Measurements from ENCODE around the gene SFMBT2.

Gene SFMBT2

DNA sequence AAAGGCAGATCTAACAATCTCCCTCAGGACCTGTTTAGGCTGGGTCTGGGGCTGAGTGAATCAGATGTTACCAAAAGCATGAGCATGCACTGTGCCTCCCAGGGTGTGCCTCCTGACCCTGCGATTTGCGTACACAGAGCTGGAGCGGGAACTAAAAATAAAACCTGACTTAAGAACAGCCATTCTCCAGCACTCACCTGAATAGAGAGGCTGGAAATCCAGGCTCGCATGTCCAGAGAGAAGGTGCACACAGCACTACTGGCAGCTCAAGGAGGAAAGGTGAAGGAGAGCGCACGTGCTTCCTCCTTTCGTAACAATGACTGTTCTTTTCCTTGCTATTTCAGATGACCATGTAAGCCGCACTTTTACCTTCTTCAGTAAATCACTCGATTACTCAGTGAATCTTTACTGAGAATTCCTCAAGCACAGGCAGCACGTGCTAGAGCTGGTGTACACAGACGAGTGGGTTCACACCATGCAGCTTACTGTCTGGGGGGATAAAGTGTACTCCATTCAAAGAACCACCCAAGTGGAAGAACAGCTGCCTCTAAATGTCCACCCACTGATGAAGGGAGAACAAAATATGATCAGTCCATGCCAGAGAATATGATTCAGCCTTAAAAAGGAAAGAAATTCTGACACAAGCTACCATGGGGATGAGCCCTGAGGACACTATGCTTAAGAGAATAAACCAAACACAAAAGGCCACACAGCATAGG, 45.6 kb downstream of the SFMBT2 start:
- DNase-seq (ENCODE audit: low read depth in 1 of 2, low spot score in 1 of 2), result no peak

DNA sequence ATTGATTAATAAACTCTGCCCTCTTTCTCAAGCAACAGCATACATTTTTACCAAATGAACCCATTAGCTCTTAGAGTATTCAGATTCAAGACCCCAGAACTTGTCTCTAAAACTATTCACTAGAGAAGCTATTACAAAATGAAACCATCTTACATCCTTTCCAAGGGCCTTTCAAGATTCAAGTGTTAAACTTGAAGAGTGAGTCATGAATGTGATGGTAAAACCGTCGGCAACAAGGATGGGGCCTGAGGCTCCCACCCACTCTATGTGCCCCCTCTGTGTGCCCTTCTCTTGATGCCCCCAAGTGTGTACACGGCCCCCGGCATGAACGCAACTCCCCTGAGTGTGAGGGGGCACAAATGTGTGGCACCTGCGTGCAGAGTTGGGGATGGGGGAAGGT, 46.4 kb downstream of the SFMBT2 start:
- no peak for DNase-seq (ENCODE audit: low read depth in 1 of 2, low spot score in 1 of 2)

DNA sequence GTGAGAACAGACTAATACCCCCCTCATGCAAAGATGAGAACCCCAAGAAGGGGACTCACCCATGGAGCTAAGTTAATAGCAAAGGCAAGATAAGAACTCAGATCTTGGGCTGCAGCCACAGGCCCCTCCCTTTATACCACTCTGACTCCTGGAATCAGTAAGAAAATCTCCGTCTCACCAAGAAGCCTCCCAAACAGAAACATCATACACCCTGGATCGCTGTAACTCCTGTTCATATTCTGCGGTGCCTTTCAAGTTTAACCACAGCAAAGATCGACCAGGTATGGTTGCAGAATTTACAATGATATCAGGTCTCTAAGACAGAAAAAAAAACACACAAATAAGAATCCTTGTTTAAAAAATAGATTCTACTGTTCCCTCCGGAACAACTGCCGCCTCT, 47.1 kb downstream of the SFMBT2 start:
- DNase-seq (ENCODE audit: low read depth in 1 of 2, low spot score in 1 of 2), result no peak

DNA sequence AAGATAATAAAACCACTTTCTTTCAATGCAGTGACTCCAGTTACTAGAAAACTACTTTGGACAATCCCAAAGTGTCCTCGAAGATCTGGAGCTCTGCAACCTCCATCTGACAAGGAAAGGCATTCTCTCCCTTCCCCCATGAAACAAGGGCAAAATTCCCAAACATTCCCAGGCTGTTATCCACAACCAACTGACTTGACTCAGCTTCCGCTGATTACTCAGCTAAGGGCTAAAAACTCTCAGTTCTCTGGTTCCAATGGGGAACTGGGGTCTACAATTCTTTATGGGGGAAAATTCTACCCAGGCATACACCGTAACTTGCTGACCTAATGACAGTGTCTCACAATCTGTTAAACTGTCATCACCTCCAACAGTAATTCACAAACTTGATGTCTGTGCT, 48.4 kb downstream of the SFMBT2 start:
- DNase-seq (ENCODE audit: low read depth in 1 of 2, low spot score in 1 of 2), result no peak

DNA sequence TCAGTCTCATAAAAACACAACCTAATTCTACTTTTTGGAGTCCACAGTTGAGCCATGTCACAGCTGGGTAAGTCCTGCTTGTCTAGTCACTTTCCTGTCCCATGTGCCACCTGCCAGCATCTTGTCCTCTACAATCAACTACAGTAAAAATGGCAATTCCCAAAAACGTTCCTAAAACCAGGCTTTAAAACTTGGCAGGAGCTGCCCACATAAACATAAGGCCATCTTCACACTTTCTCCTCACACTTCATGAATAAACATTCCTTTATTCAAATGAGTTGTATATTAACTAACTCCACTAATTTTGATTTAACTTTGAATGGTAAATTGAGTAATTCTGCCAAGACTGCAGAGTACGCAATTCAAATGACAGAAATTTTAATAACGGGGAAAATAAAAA, 49.5 kb downstream of the SFMBT2 start:
- no peak for DNase-seq (ENCODE audit: low read depth in 1 of 2, low spot score in 1 of 2)

DNA sequence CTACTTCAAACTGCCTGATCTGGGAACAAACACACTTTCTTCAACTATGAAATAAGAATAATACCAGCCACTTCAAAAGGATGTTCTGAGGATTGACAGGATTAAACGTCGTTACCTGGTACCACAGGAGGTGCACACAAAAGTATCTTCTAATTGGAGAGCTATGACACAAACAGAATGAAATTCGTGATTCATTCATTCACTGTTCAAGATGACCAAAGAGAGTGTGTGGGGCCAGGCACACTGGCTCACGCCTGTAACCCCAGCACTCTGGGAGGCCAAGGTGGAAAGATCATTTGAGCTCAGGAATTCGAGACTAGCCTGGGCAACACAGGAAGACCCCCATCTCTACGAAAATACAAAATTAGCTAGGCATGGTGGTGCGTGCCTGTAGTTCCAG, 50.9 kb downstream of the SFMBT2 start:
- no peak for DNase-seq (ENCODE audit: low read depth in 1 of 2, low spot score in 1 of 2)

DNA sequence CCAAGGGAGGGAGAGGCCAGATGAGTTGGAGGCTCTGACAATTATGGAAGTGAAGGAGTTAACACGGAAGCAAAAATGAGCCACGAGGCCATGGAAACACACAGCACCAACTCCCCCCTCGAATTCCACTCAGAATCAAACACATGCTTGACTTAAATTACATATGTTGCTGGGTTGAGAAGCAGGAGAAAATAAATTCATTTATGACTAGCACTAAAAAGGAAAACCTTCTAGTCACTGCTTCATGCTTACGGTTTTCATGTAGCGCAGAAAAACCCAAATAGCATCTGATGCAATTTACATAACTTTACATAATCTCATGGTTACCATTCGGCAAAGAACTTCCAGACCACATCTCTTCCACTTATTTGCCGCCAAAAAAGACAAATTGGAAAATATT, 51.5 kb downstream of the SFMBT2 start:
- no peak for DNase-seq (ENCODE audit: low read depth in 1 of 2, low spot score in 1 of 2)

DNA sequence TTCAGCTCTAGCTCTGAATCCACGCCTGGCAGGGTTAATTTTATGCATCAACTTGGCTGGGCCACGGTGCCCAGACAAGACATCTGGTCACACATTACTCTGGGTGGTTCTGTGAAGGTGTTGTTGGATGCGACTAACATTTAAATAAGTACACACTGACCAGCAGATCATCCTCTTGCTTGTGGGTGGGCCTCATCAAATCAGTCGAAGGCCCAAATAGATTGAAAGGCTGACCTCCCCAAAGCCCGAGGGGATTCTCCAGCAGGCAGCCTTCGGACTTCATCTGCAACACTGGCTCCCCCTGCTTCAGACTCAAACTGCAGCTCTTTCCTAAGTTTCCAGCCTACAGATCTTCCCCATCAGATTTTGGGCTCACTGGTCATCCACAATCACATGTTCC, 53.6 kb downstream of the SFMBT2 start:
- no peak for DNase-seq (ENCODE audit: low read depth in 1 of 2, low spot score in 1 of 2)

DNA sequence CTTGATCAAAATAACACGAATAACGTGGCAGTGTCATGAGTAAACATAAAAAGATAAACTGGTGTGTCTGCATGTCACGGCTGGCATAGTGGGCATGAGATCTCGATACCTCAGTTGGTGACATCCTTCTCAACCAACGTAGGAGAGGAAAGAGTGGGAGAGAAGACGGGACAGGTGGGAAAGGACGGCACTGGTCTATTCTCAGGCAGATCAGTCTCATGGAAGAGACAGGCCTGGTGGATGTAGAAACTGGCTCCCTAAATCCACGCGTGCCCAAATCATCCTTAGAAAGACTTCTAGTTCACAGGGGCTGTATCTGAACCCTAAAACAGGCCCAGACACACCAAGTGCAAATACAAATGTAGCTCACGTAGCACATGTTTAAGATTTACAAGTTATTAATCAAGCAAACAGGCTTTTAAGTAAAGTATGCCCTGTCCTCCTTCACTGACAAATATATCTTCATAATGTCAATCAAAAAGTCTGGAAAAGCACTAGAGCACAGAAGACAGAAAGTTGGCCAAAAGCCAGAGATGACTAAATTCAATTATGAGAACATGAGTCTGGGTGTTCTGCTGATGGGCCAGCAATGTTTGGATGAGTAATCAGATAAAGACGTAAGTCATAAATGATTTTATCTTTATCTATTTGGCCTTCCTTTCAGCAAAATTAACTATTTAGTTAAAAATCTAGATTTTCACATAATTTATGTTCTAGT, 56.3 kb downstream of the SFMBT2 start:
- no peak for DNase-seq (ENCODE audit: low read depth in 1 of 2, low spot score in 1 of 2)

DNA sequence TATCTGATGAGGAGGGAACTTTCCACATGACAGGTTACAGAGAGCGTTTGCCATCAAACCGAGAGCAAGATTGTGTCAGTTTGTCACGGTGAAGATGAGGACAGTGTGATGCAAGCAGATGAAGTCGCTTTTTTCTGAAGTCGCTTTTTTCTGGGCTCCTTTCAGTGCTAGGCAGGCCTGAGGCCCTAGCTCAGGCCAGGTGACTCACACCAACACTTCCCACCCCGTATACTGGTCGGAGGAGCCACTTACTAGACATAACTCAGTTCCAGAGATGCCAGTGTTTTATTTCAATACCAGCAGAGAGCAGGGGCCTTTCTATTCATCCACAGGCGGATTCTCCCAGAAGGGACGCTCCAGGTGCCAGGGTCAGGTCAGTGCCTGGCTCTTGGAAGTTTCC, 58.9 kb downstream of the SFMBT2 start:
- no peak for DNase-seq (ENCODE audit: low read depth in 1 of 2, low spot score in 1 of 2)

DNA sequence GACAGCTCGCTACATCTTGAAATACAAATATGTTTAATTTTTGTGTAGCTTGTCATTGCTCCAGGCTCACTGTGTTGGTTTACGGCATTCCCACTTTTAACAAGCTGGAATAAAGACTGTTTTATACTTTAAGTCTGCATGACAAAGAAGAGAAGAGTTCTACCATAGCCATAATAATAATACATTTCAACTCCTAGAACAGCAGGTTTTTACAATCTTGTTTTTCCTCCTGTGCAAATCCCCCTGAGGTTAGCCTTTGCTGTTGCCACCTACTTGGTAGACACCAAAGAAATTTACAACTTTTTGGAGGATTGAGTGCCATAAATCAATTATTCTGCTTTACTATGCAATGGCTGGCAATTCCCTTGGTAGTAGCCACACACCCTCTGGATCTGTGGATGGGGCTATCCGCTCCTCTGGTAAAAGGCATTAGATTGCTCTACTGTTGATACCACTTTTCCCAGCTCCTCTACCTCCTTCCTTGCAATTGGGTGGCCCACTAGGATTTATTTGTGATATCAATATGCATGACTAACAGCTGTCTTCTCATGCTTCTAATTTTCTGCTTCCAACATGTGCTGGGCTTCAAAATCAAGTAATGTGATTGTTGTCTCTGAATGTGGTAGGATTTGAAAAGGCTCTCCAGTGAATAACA, 60.2 kb downstream of the SFMBT2 start:
- no peak for DNase-seq (ENCODE audit: low read depth in 1 of 2, low spot score in 1 of 2)

DNA sequence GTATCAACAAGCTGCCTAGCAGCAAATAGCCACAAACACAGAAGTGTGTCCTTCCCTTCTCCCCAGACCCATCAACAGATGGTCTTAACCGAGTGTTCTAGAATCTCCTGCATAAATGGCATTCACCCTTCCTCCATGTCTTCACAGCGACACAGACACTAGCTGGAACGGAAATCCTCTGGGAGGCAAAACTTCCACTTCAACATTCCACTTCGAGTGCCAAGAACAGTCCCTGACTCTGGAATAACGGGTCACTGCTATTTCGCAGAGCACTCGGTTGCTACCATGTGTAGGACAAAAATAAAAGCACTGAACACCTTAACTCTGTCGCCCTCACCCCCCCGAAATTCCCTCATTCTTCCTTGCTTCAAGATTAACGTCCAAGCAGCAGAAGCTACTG, 65.1 kb downstream of the SFMBT2 start:
- DNase-seq (ENCODE audit: low read depth in 1 of 2, low spot score in 1 of 2), result no peak

DNA sequence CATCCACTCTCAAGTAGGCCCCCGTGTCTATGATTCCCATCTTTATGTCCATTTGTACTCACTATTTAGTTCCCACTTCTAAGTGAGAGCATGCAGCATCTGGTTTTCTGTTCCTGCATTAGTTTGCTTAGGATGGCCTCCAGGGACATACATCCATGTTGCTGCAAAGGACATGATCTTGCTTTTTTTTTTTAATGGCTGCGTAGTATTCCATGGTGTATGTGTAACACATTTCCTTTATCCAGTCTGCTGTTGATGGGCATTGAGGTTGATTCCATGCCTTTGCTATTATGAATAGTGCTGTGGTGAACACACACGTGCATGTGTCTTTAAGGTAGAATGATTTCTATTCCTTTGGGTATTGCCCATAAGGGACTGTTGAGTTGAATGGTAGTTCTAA, 67.8 kb downstream of the SFMBT2 start:
- no peak for DNase-seq (ENCODE audit: low read depth in 1 of 2, low spot score in 1 of 2)

DNA sequence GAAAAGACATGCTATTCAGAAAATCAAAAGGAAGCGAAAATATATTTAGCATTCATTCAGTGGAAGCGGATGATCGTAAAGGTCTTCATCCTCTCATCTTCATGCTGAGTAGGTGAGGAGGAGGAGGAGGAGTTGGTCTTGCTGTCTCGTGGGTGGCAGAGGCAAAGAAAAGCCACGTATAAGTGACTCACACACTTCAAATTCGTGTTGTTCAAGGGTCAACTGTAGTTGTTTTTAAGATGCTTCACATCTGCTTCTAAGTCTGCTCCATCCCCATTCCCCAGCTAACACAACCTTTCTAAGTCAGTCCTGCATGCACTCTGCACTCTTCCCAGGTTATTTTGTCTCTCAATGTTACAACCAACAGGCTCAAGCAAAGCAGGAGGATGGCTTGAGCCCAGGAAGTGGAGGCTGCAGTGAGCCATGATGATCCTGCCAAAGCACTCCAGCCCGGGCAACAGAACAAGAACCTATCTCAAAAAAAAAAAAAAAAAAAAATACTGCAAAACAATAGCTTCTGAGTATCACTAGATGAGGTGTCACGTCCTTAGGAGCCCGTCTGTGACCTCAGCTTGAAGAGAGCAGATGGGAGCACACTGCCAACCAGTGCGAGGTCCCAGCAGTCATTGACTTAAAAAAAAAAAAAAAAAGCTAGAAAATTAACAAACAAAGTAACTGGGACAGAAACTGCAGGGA, 70.5 kb downstream of the SFMBT2 start:
- DNase-seq (ENCODE audit: low read depth in 1 of 2, low spot score in 1 of 2), result no peak

DNA sequence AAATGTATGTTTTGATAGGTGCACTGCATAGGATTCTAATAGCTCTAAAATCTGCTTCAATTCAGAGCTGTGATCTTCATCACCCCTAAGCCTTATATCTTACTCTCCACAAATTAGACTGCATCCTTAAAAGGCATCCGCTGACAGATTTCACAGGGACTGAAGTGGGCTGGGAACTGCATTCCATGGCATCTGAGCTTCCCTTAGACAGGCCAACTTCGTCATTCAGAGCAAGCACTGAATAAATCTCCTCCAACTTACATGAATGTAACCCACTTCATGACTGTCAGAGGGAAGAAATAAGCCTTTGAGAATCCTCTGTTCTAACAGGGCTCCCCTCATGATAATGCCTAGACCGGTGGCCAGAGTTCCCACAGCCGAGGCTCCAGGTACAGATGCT, 71.3 kb downstream of the SFMBT2 start:
- DNase-seq (ENCODE audit: low read depth in 1 of 2, low spot score in 1 of 2), result no peak

DNA sequence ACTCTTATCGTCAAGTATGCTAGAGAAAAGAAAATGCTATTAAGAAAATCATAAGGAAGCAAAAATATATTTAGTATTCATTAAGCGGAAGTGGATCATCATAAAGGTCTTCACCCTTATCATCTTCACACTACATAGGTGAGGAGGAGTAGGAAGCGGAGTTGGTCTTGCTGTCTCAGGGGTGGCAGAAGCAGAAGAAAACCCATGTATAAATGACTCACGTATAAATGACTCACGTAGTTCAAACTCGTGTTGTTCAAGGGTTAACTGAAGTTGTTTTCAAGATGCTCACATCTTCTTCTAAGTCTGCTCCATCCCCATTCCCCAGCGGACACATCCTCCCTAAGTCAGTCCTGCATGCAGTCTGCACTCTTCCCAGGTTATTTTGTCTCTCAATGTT, 72.4 kb downstream of the SFMBT2 start:
- DNase-seq (ENCODE audit: low read depth in 1 of 2, low spot score in 1 of 2), result no peak

DNA sequence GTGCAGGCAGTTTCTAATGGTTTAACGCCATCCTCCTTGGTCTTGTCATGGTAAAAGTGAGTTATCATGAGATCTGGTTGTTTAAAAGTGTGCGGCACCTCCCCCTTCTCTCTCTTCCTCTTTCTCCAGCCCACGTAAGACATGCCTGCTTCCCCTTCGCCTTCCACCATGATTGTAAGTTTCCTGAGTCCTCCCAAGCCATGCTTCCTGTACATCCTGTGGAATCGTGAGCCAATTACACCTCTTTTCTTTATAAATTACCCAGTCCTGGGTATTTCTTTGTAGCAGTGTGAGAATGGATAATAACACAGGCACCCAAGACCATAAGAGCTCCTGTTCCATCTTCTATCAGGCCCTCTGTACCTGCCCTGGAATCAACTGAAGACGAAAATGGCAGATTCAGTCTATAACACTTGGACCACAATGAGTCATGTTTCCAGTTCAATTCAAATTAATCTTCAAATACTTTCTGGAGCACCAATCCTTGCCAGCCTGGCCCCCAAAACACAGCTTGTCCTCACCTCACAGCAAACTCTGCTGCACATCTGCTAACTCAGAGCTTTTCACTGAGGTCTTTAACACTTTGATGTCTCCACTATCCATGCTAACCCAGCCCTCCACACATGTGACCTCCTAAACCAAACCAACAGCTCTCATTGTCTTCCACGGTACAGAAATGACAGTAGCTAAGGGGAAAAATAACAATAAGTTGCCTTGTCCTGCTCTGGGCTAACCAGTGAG, 73.2 kb downstream of the SFMBT2 start:
- DNase-seq (ENCODE audit: low read depth in 1 of 2, low spot score in 1 of 2), result no peak

DNA sequence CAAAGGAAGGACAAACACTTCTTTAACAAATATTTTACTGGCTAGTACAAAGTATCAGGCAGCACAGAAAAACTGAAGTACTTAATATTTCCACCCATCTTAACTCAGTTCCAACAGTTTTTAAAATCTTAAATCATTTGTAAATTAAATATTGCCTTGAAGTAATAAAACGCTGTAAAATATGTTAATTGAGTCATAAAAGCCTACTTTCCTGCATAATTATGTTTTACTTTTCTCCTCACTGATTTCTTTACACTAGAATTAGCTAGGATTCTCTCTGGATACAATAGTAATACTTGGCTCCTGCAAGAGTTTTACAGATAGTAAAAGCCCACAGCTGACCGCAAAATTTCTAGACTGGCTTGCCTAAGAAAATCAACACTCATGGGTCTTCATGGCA, 74.9 kb downstream of the SFMBT2 start:
- no peak for DNase-seq (ENCODE audit: low read depth in 1 of 2, low spot score in 1 of 2)

DNA sequence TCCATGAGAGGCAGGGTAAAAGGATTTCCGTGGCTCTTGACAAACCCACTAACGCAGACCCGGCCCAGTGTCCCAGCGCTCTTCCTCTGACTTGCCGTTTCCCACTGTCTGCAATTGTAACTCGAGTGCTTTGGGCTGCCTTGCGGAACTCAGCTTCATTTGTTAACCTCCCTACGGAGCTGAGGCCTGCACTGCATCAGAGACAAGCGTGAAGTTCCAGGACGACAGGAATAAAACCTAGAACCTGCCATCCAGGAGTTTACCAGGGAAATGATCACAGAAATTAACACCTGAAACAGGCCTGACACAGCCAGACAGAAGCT, 76.2 kb downstream of the SFMBT2 start:
- no peak for DNase-seq (ENCODE audit: low read depth in 1 of 2, low spot score in 1 of 2)

DNA sequence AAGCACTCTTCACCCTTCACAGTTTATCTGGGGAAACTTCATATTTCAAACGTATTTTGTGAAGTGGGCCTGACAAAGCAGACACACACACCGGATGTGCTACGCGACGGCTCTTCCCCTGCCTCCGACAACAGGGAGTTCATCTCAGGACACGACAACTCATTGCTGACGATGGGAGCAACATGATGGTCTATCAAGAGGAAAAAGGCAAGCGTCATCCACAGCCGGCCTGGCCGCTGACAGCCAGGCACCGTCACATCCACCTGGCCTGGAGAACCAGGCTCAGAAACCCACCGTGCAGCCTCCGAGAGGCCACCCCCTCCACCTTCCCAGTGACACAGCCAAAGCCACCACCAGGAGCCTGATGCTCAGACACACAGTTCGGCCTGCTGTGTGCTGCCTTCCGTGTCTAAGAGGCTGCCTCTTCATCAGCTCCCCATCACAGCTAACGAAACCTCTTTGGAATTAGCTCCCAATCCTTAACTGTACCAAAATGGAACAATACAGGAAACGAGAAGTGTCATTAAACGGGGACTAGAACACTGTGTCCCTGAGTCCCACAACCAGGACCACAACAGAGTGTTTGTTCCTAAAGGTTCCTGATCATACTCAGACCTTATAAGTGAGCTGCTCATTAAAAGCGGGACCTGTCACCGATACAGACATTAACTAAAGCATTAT, 76.7 kb downstream of the SFMBT2 start:
- DNase-seq (ENCODE audit: low read depth in 1 of 2, low spot score in 1 of 2), result no peak

DNA sequence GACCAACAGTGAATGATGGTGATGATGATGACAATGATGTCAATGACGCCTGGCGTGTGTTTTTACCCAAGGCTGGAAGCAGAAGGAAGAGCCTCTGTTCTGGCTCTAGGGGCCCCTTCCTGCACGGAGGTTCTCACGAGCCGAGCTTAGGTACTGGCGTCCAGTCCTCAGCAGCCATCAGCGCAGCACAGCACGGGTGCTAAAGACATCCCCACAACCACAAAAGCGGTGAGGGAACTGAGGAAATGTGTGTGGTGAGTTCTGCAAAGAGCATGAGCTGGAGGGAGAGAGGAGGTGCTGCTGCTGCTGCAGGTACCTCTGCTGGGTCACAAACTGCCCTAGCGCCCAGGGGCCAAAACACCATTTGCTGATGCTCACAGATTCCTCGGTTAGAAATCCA, 81.6 kb downstream of the SFMBT2 start:
- DNase-seq (ENCODE audit: low read depth in 1 of 2, low spot score in 1 of 2), result no peak
